Endometrium (tissue), 2 donors: ENCODE measurements around the gene PPP6C.
"Not testable (repeated sequence)": the region's sequence is repeated elsewhere in the genome, so short reads cannot be mapped to it uniquely, and the experiment has no call there.

ENCODE experiments used
- FAIRE-seq: peaks from 2 replicates; lab custom pipeline; 2012; peaks lifted over from hg19 to GRCh38; lab: Jason Lieb, UNC
- donor health status: control.
- donor health status: control.

The PPP6C gene

GRCh38 chr9:125141751-125142150 is 47.9 kb downstream of the PPP6C start:
- no peak for FAIRE-seq

- no peak for FAIRE-seq
Observed at GRCh38 chr9:125141251-125141650, 48.4 kb downstream of the PPP6C start.

- no peak for FAIRE-seq
Observed at GRCh38 chr9:125140576-125140975, 49.0 kb downstream of the PPP6C start.

GRCh38 chr9:125137200-125137599 is 52.4 kb downstream of the PPP6C start:
- FAIRE-seq: no peak

GRCh38 chr9:125134976-125135375 is 54.6 kb downstream of the PPP6C start:
- FAIRE-seq: no peak

GRCh38 chr9:125133403-125134329 is 55.9 kb downstream of the PPP6C start:
- no peak for FAIRE-seq

- no peak for FAIRE-seq
Observed at GRCh38 chr9:125131778-125132177, 57.8 kb downstream of the PPP6C start.

- FAIRE-seq: no peak
Observed at GRCh38 chr9:125126019-125126746, 63.4 kb downstream of the PPP6C start.

GRCh38 chr9:125125523-125125922 is 64.1 kb downstream of the PPP6C start:
- no peak for FAIRE-seq

GRCh38 chr9:125121146-125121545 is 68.5 kb downstream of the PPP6C start:
- no peak for FAIRE-seq

GRCh38 chr9:125119643-125120286 is 69.8 kb downstream of the PPP6C start:
- no peak for FAIRE-seq

- FAIRE-seq: not testable (repeated sequence)
Observed at GRCh38 chr9:125118696-125119095, 70.9 kb downstream of the PPP6C start.

GRCh38 chr9:125114503-125114902 is 75.1 kb downstream of the PPP6C start:
- not testable (repeated sequence) for FAIRE-seq

- no peak for FAIRE-seq
Observed at GRCh38 chr9:125110464-125110863, 79.1 kb downstream of the PPP6C start.

- not testable (repeated sequence) for FAIRE-seq
Observed at GRCh38 chr9:125108541-125108940, 81.1 kb downstream of the PPP6C start.

GRCh38 chr9:125106285-125106893 is 83.2 kb downstream of the PPP6C start:
- FAIRE-seq: no peak

- no peak for FAIRE-seq
Observed at GRCh38 chr9:125103770-125104460, 85.7 kb downstream of the PPP6C start.

- no peak for FAIRE-seq
Observed at GRCh38 chr9:125103021-125103420, 86.6 kb downstream of the PPP6C start.

- FAIRE-seq: no peak
Observed at GRCh38 chr9:125100822-125101221, 88.8 kb downstream of the PPP6C start.

- FAIRE-seq: no peak
Observed at GRCh38 chr9:125099816-125100215, 89.8 kb downstream of the PPP6C start.
